Putamen (tissue), 1 donor: Measurements from ENCODE around the gene ESAM.

Experiments used
- DNase-seq: peaks from one replicate; pipeline ENCODE4 v3.0.0-alpha.2; 2016; ENCODE audit warnings: low spot score

Gene ESAM

DNA sequence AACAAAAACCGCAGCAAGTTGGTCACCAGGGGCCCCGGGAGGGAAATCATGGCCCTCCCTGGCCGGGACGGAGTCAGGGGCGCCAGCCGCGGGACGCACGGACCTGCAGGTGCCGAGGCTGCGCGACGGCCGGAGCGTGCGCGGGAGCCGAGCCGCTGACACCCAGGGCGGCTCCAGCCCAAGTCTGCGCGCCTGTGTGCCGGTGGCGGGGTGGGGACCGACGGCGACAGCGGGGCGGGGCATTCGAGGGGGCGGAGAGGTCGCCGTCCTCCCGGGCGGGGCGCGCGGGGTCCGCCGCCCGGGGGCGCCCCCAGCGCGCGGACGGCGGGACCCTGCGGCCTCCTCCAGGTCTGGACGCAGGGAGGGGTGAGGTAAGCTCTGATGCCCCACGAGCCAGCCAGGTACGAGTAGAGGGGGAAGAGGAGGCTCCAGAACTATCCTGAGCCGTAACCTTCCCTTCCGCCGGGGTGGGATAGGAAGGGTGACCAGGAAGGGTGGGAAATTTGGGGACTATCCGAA, at the start of gene ESAM:
Gene ESAM, minus strand, starts transcription at position 186 of the 519 bp plus-strand sequence. Its CDS starts 136 bp downstream, at position 50.
- DNase-seq, result no peak

DNA sequence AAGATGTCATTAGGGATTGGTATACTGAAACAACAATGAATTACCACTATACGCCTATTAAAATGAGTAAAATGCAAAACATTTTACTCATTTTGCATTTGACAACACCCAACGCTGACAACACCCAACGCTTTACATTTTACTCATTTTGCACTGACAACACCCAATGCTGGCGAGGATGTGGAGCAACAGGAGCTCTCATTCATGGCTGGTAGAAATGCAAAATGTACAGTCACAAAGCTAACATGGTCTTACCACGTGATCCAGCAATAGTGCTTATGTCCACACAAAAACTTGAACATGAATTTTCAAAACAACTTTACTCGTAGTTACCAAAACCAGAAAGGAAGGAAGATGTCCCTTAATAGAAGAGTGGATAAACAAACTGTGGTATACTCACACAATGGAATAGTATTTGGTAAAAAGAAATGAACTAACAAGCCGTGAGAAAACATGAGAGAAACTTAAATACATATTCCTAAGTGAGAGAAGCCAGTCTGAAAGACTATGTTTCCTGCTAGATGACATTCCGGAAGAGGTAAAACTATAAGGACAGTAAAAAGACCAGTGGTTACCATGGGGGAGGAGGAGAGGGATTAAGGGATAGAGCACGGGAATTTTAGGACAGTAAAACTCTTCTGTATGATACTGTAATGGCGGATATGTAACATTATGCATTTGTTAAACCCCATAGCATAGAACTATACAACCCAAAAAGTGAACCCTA, 49.5 kb upstream of the ESAM start:
- DNase-seq, result no peak

- no peak for DNase-seq
Observed at GRCh38 chr11:124807660-124808270, 45.7 kb upstream of the ESAM start.

DNA sequence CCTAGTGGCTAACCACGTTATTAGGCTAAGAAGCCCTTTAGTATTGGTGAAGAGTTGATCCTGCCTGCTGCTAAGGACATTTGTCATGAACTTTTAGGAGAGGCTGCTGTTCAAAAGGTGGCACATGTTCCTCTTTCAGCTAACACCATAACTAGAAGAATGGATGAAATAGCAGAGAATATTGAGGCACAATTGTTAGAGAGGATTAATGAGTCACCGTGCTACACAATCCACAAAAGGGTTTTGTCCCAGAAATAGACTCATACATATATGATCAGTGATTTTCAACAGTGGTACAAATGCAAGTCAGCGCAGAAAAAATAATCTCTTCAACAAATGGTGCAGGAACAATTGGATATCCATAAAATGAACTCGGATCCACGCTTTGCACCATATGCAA, 45.1 kb upstream of the ESAM start:
- DNase-seq, result peak; percentile 21

DNA sequence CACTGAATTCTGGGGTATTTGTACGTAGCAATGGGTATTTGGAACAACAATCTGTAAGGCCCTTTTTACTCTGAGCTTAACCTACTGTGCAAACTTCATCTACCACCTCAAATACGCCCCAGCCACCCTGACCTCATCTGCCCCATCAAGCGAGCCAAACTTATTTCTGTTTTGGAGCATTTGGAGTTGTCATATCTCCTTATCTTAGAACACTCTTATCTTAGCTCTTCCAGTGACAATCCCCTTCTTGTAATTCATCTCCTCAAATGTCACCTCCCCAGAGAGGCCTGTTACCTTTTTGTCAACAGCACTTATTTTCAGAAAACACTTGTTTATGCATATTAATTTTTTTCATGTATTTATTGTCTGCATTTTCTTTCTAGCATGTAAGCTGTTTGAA, 42.8 kb upstream of the ESAM start:
- DNase-seq, result no peak

DNA sequence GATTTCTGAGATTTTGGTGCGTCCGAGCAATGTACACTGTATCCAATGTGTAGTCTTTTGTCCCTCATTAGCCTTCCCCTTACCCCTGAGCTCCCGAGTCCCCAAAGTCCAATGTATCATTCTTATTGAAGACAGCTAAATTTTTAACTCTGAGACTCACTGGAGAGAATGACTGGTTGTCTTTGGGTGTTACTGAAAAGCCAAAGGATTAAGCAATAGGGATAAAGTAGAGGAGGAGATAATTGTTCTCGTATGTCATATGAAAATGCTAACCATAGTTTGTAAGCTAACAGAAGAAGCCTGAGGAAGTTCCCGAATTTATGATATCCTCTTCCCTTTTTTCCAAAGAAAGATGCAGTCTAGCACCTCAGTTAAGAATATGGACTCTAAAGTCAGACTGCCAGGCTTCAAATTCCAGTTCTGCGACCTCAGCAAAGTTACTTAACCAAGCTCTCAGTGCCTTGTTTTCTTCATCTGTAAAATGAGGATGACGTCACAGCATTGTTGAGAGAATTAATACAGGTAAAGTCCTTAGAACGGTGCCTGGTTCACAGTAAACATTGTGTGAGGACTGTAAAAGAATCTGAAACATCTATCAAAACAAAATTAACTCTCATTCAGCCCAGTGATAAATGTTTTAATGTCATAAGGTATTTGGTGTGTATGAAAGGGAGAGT, 39.7 kb upstream of the ESAM start:
- DNase-seq, result no peak

DNA sequence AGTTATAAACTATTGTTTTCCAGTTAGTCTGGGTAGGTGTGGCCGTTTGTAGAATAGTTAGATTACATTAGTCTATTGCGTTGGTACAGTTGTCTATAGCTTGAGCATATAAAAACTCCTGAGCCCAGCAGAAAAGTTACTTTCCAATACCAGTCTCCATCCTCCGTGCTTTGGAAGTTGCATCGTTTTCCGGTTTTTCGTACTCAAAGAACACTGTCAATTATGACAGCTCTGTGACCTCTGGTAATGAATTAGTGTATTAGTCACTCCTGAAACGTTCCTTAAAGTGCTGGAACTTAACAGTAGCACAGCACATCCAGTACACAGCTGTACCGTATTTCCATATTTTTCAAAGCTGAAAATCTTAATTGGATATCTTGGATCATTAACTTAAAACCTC, 38.9 kb upstream of the ESAM start:
- DNase-seq, result peak; percentile 16

DNA sequence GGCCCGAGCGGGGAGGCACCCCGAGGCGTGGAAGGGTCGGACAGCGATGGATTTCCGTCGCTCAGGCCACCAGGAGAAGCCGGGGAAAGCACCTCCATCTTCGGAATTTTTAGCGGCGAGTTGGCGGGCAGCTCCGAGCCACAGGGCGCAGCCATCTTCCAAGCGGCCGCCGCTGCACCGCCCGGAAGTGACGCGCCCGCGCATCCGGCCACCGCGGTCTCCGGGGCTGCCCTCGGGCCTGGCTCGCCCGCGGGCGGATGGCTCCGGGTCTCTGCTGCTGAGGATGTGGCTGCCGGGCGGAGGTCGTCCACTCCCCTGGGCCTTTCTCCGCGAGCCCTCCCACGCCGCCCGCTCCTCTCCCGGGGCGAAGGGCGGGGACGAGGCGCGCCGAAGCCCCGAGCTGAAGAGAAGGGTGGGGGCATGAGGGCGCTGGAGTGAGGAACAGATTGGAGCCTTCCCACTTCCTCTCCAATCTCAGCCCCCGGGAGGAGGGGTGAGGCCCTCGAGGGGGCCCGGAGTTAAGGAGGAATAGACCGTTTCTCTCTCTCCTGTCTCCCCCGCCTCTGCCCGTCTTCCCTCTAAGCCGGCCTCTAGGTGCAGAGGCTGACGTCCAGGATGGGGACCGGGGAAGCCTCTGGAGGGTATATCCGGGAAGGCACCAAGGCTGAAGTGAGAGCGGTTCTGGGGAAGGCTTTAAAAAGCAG, 38.3 kb upstream of the ESAM start, which contains the start of gene MSANTD2:
Gene MSANTD2, minus strand, starts transcription at position 181 of the 704 bp plus-strand sequence. Its CDS starts 26 bp downstream, at position 155.
- DNase-seq, result peak; percentile 87

GRCh38 chr11:124799348-124800225, 37.5 kb upstream of the ESAM start:
- no peak for DNase-seq

GRCh38 chr11:124798991-124799347, 36.9 kb upstream of the ESAM start:
- DNase-seq, result no peak

GRCh38 chr11:124796312-124796711, 34.2 kb upstream of the ESAM start:
- DNase-seq, result no peak

DNA sequence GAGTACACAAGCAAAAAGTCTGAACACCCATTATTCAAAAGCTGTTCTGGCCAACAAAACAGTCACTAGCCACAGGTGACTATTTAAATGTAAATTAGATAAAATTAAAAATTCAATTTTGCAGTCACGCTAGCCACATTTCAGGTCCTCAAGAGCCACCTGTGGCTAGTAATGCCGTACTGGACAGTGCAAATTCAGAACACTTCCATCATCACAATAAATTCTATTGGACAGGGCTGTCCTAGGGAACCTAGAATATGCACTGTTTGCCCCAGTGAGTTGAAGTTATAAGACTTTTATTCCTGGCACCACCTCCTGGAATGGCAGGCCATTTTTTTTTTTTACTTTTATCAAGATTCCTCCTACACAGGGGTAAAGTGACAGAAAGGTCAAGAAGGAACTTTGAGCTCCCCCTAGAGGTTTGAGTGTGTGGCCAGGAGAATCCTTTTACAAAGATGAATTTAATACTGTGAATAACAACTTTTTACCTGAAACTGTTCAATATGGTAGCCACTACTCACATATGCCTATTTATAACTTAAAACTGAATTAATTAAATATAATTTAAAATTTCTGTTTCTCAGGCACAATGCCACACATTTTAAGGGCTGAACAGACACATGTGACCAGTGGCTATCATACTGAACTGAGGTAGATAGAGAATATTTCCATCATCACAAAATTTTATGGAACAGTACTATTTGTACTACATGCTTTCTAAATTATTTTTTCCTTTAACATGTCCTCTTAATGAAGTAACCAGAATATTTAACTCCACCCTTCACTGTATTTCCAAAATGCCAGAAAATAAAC, 31.6 kb upstream of the ESAM start:
- no peak for DNase-seq

GRCh38 chr11:124791626-124792341, 29.7 kb upstream of the ESAM start:
- DNase-seq, result no peak

DNA sequence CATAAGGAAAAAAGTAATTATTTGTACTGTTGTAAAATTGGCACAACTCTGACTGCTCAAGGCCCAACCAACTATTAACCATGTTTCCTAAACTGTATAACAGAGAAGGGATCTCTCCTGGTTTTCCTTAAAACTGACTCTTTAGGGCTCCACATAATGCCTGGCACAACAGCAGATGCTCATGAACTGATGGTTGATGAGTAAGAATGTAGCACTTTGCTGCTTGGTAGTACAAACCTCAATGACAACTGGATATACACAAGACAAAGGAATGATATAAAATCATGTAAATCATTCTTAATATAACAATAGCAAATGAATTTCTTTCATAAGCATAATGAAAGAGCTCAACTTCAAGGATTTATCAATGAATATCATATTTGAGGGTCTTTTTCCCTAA, 26.4 kb upstream of the ESAM start:
- no peak for DNase-seq

DNA sequence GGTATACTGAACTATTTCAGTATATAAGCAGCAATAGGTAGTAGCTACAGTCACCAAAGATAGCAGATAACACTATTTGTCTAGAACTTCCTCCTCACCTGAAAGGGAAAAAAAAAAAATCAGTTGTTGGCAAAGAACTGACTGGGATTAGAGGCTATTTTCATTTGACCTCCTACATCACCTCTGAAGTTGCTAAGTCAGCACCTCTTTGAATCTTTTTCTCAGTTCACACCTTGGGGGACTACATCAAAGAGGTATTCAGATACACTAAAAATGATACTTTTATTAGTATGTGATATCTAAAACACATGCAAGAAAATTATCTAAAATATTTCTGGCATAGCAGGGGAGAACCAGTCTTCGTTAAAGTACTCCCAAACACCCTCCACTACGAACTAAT, 22.0 kb upstream of the ESAM start:
- DNase-seq, result no peak

DNA sequence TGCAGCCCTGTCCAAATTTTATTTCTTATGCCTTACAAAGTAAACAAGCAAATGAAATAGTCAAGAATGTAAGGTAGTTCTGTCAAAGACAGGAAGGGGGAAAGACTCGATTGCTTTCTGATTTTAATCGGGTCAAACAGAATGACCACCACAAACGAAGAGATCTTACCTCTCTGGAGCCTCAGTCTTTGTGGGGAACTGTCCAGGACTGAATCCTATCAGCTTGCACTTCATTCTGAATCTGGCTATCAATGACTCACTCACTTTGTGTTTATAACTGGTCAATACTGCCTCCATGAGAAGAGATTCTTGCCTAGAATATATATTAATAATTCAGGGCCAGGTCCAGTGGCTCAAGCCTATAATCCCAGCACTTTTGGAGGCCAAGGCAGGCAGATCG, 20.9 kb upstream of the ESAM start:
- no peak for DNase-seq

DNA sequence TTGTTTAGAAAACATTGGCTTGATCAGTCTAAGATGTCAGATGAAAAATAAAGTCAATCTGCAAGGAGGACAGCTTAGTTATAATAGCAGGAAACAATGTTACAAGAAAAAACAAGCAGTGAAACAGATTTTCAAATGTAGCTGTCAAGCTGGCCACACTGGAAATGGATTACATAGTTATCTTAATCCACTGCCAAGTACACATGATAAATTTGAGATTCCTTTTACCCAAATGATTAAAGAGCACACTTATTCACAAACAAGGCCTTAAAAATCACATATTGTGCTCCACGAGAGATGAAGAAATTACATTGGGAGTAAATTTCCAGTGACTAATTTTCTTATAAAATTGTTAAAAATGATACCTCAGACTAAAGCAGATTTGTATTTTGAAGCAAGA, 17.5 kb upstream of the ESAM start:
- no peak for DNase-seq

DNA sequence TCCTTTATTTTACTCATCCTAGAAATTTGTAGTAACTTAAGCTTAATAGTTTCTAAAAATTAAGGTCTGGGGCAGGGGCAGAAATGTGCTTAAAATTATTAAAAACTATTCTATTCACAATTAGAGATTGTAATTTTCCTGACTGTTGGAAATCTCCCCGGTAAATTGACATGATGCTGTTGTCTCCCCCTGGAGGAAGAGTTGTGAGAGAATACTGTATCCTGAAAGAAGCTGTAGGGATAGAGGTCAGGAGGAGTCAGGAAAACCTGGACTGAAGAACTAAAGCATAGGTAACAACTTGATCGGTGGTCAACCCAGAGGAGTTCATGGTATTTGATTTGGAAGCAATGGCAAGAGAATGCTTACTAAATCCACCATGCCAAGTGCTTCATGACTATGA, 16.2 kb upstream of the ESAM start:
- no peak for DNase-seq

GRCh38 chr11:124776865-124777645, 15.0 kb upstream of the ESAM start:
- DNase-seq, result no peak
